CD14-positive monocyte (primary cell): Measurements from ENCODE around the gene SUSD6. TPM values are rescaled to one million over a fixed set of nuclear protein-coding genes. Genes with fewer than 3 reads are reported as not detected.

Source experiments
- DNase-seq, 3 donors: peaks; one replicate each; pipeline ENCODE4 v3.0.0-alpha.2; 2011 to 2022
- H2AFZ ChIP-seq: 2 replicates; pipeline ENCODE4 v1.6.0; 2012; ENCODE audit warnings: mild to moderate bottlenecking, low read depth, low read length, inconsistent platforms; ENCODE audit not compliant: insufficient read depth, poor library complexity, severe bottlenecking
- H3K27ac ChIP-seq, 2 donors: 1 replicate in 1 of 2; 2 replicates in 1 of 2; pipeline ENCODE4 v1.5.1; 2012 to 2013; ENCODE audit warnings: low read length in 2 of 2, control low read depth in 1 of 2, inconsistent platforms in 1 of 2, low read depth in 1 of 2, mild to moderate bottlenecking in 1 of 2
- H3K27me3 ChIP-seq, 2 donors: one replicate each; pipeline versions ENCODE4 v1.6.0 to v1.6.1; 2011 to 2013; ENCODE audit warnings: low read length in 2 of 2; ENCODE audit not compliant: control insufficient read depth in 2 of 2, insufficient read depth in 2 of 2
- H3K36me3 ChIP-seq, 2 donors: replicated peaks in 1 of 2; 1 replicate in 1 of 2; 2 replicates in 1 of 2; pipeline versions ENCODE4 v1.5.1 to v1.6.1; 2012 to 2013; ENCODE audit warnings: low read length in 2 of 2, control low read depth in 1 of 2, inconsistent platforms in 1 of 2, mild to moderate bottlenecking in 1 of 2; ENCODE audit not compliant: insufficient read depth in 2 of 2, control insufficient read depth in 1 of 2
- H3K4me1 ChIP-seq, 2 donors: 1 replicate in 1 of 2; 2 replicates in 1 of 2; pipeline versions ENCODE4 v1.5.1 to v1.6.1; 2012 to 2013; ENCODE audit warnings: low read length in 2 of 2, control low read depth in 1 of 2, inconsistent platforms in 1 of 2, mild to moderate bottlenecking in 1 of 2, moderate library complexity in 1 of 2; ENCODE audit not compliant: insufficient read depth in 2 of 2, control insufficient read depth in 1 of 2
- H3K4me2 ChIP-seq: replicated peaks from 2 replicates; pipeline ENCODE3; 2012; ENCODE audit warnings: low read length, moderate library complexity, mild to moderate bottlenecking; ENCODE audit not compliant: poor library complexity, severe bottlenecking; ENCODE audit errors: extremely low read depth
- H3K4me3 ChIP-seq, 3 experiments: fragments of 200-600 bp in 1 of 3; sonication (generic) in 1 of 3; replicated peaks in 1 of 3; 1 replicate in 2 of 3; 2 replicates in 1 of 3; pipeline ENCODE4 v1.5.1; 2011 to 2013; ENCODE audit warnings: low read length in 3 of 3, mild to moderate bottlenecking in 3 of 3, control low read depth in 2 of 3, low read depth in 2 of 3, inconsistent platforms in 1 of 3, moderate library complexity in 1 of 3
- H3K79me2 ChIP-seq: 2 replicates; pipeline ENCODE4 v1.6.0; 2012; ENCODE audit warnings: mild to moderate bottlenecking, control low read depth, inconsistent platforms, low read length, moderate library complexity; ENCODE audit not compliant: insufficient read depth
- H3K9ac ChIP-seq: 2 replicates; pipeline ENCODE4 v1.6.0; 2017; ENCODE audit warnings: low read length, mild to moderate bottlenecking; ENCODE audit not compliant: insufficient read depth, poor library complexity, severe bottlenecking
- H3K9me3 ChIP-seq, 2 donors: replicated peaks in 1 of 2; 1 replicate in 1 of 2; 2 replicates in 1 of 2; pipeline versions ENCODE4 v1.5.1 to v1.6.1; 2012 to 2013; ENCODE audit warnings: low read length in 2 of 2, control low read depth in 1 of 2; ENCODE audit not compliant: control insufficient read depth in 1 of 2, insufficient read depth in 1 of 2
- H4K20me1 ChIP-seq: 2 replicates; pipeline ENCODE4 v1.6.0; 2012; ENCODE audit warnings: mild to moderate bottlenecking, low read length, control low read depth, moderate library complexity; ENCODE audit not compliant: insufficient read depth
- H3K27ac Mint-ChIP-seq, 7 donors: one replicate each; pipeline ENCODE4 v1.8.0; 2020; ENCODE audit warnings: mild to moderate bottlenecking in 7 of 7, mixed read lengths in 7 of 7, moderate library complexity in 6 of 7, inconsistent platforms in 2 of 7
- H3K27me3 Mint-ChIP-seq, 3 donors: one replicate each; pipeline ENCODE4 v1.8.0; 2021 to 2022; ENCODE audit warnings: low read depth in 3 of 3, mild to moderate bottlenecking in 3 of 3, mixed read lengths in 3 of 3, moderate library complexity in 3 of 3, inconsistent platforms in 1 of 3
- H3K36me3 Mint-ChIP-seq, 2 donors: one replicate each; pipeline ENCODE4 v1.8.0; 2020; ENCODE audit warnings: mixed read lengths in 2 of 2, inconsistent platforms in 1 of 2, mild to moderate bottlenecking in 1 of 2
- H3K4me1 Mint-ChIP-seq: one replicate; pipeline ENCODE4 v1.8.0; 2020; ENCODE audit warnings: mild to moderate bottlenecking, mixed read lengths
- H3K4me3 Mint-ChIP-seq, 2 donors: one replicate each; pipeline ENCODE4 v1.8.0; 2020; ENCODE audit warnings: mild to moderate bottlenecking in 2 of 2, mixed read lengths in 2 of 2, moderate library complexity in 1 of 2
- H3K9me3 Mint-ChIP-seq, 7 donors: one replicate each; pipeline ENCODE4 v1.8.0; 2020 to 2022; ENCODE audit warnings: mixed read lengths in 7 of 7, mild to moderate bottlenecking in 6 of 7, moderate library complexity in 6 of 7, inconsistent platforms in 2 of 7
- CTCF ChIP-seq: fragments of 200-600 bp; IDR thresholded peaks from one replicate; pipeline ENCODE4 v1.8.0; 2022; ENCODE audit warnings: antibody characterized with exemption, mild to moderate bottlenecking
- WGBS: methylation state at CpG from one replicate; pipeline ENCODE4 v1.1.5; 2013; ENCODE audit warnings: missing lambda C conversion rate; ENCODE audit not compliant: insufficient coverage; 5-methylcytosine and 5-hydroxymethylcytosine counted together
- intact Hi-C, 2 donors: fragments of 100-400 bp; cut with micrococcal nuclease; formaldehyde crosslinking; loops; one replicate each; pipeline versions ENCODE4 v1.15.0 to v1.15.1; 2023
- polyA plus RNA-seq, 3 donors: library from polyadenylated mRNA; depleted of rRNA in 1 of 3; unstranded in 2 of 3; stranded (reverse) in 1 of 3; fragments of 300-500 nt in 2 of 3; fragments of >200 nt in 1 of 3; fragmentation: Illumina TruSeq in 2 of 3; gene quantifications; 1 replicate in 2 of 3; 2 replicates in 1 of 3; pipeline ENCODE4 v1.2.3, GENCODE V29; 2012 to 2021

The SUSD6 gene
- polyA plus RNA-seq, 3 donors = 17.3 to 81.8 (median 30.1) TPM

GRCh38 chr14:69711477-69711876, 100.1 kb downstream of the SUSD6 start:
- Histone ChIP-seq H3K27ac (peak overlapping the region; percentile 82 to 84), H3K9me3 (no peaks in the 10 kb centered on the region), H3K79me2 (peaks cover 46% of the 10 kb centered on the region), H3K27me3 (no peaks in the 10 kb centered on the region), H4K20me1 (peaks cover 75% of the 10 kb centered on the region), H3K4me1 (peaks cover 70 to 75% of the 10 kb centered on the region in 2 donors), H3K4me2 (peak overlapping the region; percentile 61), H3K4me3 (peak overlapping the region in 1 of 3 experiments; percentile 55), H3K36me3 (peaks cover 52 to 63% of the 10 kb centered on the region in 2 donors), H3K9ac (peak overlapping the region; percentile 29), H2AFZ (no peak overlapping the region)
- H3K9me3 Mint-ChIP-seq = no peaks in the 10 kb centered on the region
- H3K27me3 Mint-ChIP-seq = peaks cover 0 to 2% (median 2%) of the 10 kb centered on the region in 3 donors
- peak overlapping the region; percentile 59 to 60 for H3K4me3 Mint-ChIP-seq
- TF ChIP-seq CTCF = no peak
- H3K36me3 Mint-ChIP-seq = peaks cover 71 to 86% of the 10 kb centered on the region in 2 donors
- peak overlapping the region; percentile 75 to 93 (median 88) for H3K27ac Mint-ChIP-seq
- no peak for DNase-seq
- intact Hi-C loops = loop anchor here in 1 of 2 donors (5.0 kb wide), 1 partner anchor 59 kb away; no protein-coding TSS in a partner anchor
- no CpG with 5 or more reads among the region's 1 CpG for WGBS
- H3K4me1 Mint-ChIP-seq = peaks cover 77% of the 10 kb centered on the region

GRCh38 chr14:69711881-69712560, 100.6 kb downstream of the SUSD6 start:
- peaks cover 83% of the 10 kb centered on the region for H3K4me1 Mint-ChIP-seq
- intact Hi-C loops = loop anchor here in 1 of 2 donors (5.0 kb wide), 1 partner anchor 60 kb away; no protein-coding TSS in a partner anchor
- no peak for TF ChIP-seq CTCF
- peak in 1 of 3 donors; percentile 42 for DNase-seq
- WGBS = 11% methylated on average over 7 of the region's 11 CpGs
- peak overlapping the region; percentile 82 to 84 for H3K27ac ChIP-seq
- peaks cover 75 to 80% of the 10 kb centered on the region in 2 donors for H3K4me1 ChIP-seq
- H3K4me3 ChIP-seq = peak overlapping the region in 1 of 3 experiments; percentile 55
- no peaks in the 10 kb centered on the region for H3K27me3 ChIP-seq
- peak overlapping the region; percentile 75 to 93 (median 88) for H3K27ac Mint-ChIP-seq
- no peaks in the 10 kb centered on the region for H3K9me3 ChIP-seq
- H3K4me2 ChIP-seq = peak overlapping the region; percentile 61
- H3K27me3 Mint-ChIP-seq = peaks cover 0 to 5% (median 2%) of the 10 kb centered on the region in 3 donors
- H4K20me1 ChIP-seq = peaks cover 75% of the 10 kb centered on the region
- peak overlapping the region; percentile 50 to 59 for H3K4me3 Mint-ChIP-seq
- H3K9ac ChIP-seq = peak overlapping the region; percentile 29
- H3K36me3 ChIP-seq = peaks cover 46 to 57% of the 10 kb centered on the region in 2 donors
- peaks cover 40% of the 10 kb centered on the region for H3K79me2 ChIP-seq
- no peaks in the 10 kb centered on the region for H3K9me3 Mint-ChIP-seq
- H2AFZ ChIP-seq = no peak overlapping the region
- H3K36me3 Mint-ChIP-seq = peaks cover 70 to 84% of the 10 kb centered on the region in 2 donors
